ENCODE measurements around the gene NKAIN1.
"Not testable (repeated sequence)": the region's sequence is repeated elsewhere in the genome, so short reads cannot be mapped to it uniquely, and the experiment has no call there.

NKAIN1 gene

GRCh38 chr1:31148409-31148808 is 91.3 kb downstream of the NKAIN1 start:
- Histone ChIP-seq H3K9ac (ENCODE audit: low read length) (no peak overlapping the region), H3K36me3 (ENCODE audit: insufficient read depth, low read length) (no peaks in the 10 kb centered on the region), H3K9me3 (ENCODE audit: low read length) (no peaks in the 10 kb centered on the region), H3K4me3 (ENCODE audit: low read depth in 1 of 2, low read length in 2 of 2) (no peak overlapping the region), H3K27ac (ENCODE audit: low read depth, low read length) (no peak overlapping the region), H3K27me3 (ENCODE audit: control insufficient read depth in 1 of 2, insufficient read depth in 2 of 2, low read length in 2 of 2) (no peaks in the 10 kb centered on the region), H3K4me1 (ENCODE audit: insufficient read depth, low read length) (no peaks in the 10 kb centered on the region)

- Histone ChIP-seq H3K4me3 (ENCODE audit: low read depth in 1 of 2, low read length in 2 of 2) (no peak overlapping the region), H3K4me1 (ENCODE audit: insufficient read depth, low read length) (no peaks in the 10 kb centered on the region), H3K36me3 (ENCODE audit: insufficient read depth, low read length) (no peaks in the 10 kb centered on the region), H3K27ac (ENCODE audit: low read depth, low read length) (no peak overlapping the region), H3K27me3 (ENCODE audit: control insufficient read depth in 1 of 2, insufficient read depth in 2 of 2, low read length in 2 of 2) (no peaks in the 10 kb centered on the region), H3K9me3 (ENCODE audit: low read length) (no peaks in the 10 kb centered on the region), H3K9ac (ENCODE audit: low read length) (no peak overlapping the region)
Measured at GRCh38 chr1:31145648-31146047, 94.0 kb downstream of the NKAIN1 start.

- H3K4me1 ChIP-seq (ENCODE audit: insufficient read depth, low read length) = no peaks in the 10 kb centered on the region
- H3K36me3 ChIP-seq (ENCODE audit: insufficient read depth, low read length) = no peaks in the 10 kb centered on the region
- no peak overlapping the region for H3K27ac ChIP-seq (ENCODE audit: low read depth, low read length)
- no peak overlapping the region for H3K9ac ChIP-seq (ENCODE audit: low read length)
- no peaks in the 10 kb centered on the region for H3K9me3 ChIP-seq (ENCODE audit: low read length)
- no peak overlapping the region for H3K4me3 ChIP-seq (ENCODE audit: low read depth in 1 of 2, low read length in 2 of 2)
- H3K27me3 ChIP-seq (ENCODE audit: control insufficient read depth in 1 of 2, insufficient read depth in 2 of 2, low read length in 2 of 2) = no peaks in the 10 kb centered on the region
Measured at GRCh38 chr1:31144442-31144841, 95.2 kb downstream of the NKAIN1 start.

GRCh38 chr1:31143455-31143854 is 96.2 kb downstream of the NKAIN1 start:
- Histone ChIP-seq H3K4me3 (ENCODE audit: low read depth in 1 of 2, low read length in 2 of 2) (no peak overlapping the region), H3K27ac (ENCODE audit: low read depth, low read length) (no peak overlapping the region), H3K4me1 (ENCODE audit: insufficient read depth, low read length) (no peaks in the 10 kb centered on the region), H3K9me3 (ENCODE audit: low read length) (no peaks in the 10 kb centered on the region), H3K36me3 (ENCODE audit: insufficient read depth, low read length) (no peaks in the 10 kb centered on the region), H3K27me3 (ENCODE audit: control insufficient read depth in 1 of 2, insufficient read depth in 2 of 2, low read length in 2 of 2) (no peaks in the 10 kb centered on the region), H3K9ac (ENCODE audit: low read length) (no peak overlapping the region)

- no peak overlapping the region for H3K9ac ChIP-seq (ENCODE audit: low read length)
- no peaks in the 10 kb centered on the region for H3K4me1 ChIP-seq (ENCODE audit: insufficient read depth, low read length)
- no peaks in the 10 kb centered on the region for H3K9me3 ChIP-seq (ENCODE audit: low read length)
- no peaks in the 10 kb centered on the region for H3K27me3 ChIP-seq (ENCODE audit: control insufficient read depth in 1 of 2, insufficient read depth in 2 of 2, low read length in 2 of 2)
- H3K4me3 ChIP-seq (ENCODE audit: low read depth in 1 of 2, low read length in 2 of 2) = no peak overlapping the region
- H3K36me3 ChIP-seq (ENCODE audit: insufficient read depth, low read length) = no peaks in the 10 kb centered on the region
- H3K27ac ChIP-seq (ENCODE audit: low read depth, low read length) = no peak overlapping the region
Measured at GRCh38 chr1:31142406-31142805, 97.3 kb downstream of the NKAIN1 start.

- H3K36me3 ChIP-seq (ENCODE audit: insufficient read depth, low read length) = no peaks in the 10 kb centered on the region
- no peak overlapping the region for H3K9ac ChIP-seq (ENCODE audit: low read length)
- H3K9me3 ChIP-seq (ENCODE audit: low read length) = no peaks in the 10 kb centered on the region
- H3K4me1 ChIP-seq (ENCODE audit: insufficient read depth, low read length) = no peaks in the 10 kb centered on the region
- no peaks in the 10 kb centered on the region for H3K27me3 ChIP-seq (ENCODE audit: control insufficient read depth in 1 of 2, insufficient read depth in 2 of 2, low read length in 2 of 2)
- no peak overlapping the region for H3K27ac ChIP-seq (ENCODE audit: low read depth, low read length)
- no peak overlapping the region for H3K4me3 ChIP-seq (ENCODE audit: low read depth in 1 of 2, low read length in 2 of 2)
Measured at GRCh38 chr1:31140299-31140698, 99.4 kb downstream of the NKAIN1 start.

GRCh38 chr1:31138797-31139521 is 100.7 kb downstream of the NKAIN1 start:
- H3K4me1 ChIP-seq (ENCODE audit: insufficient read depth, low read length); H3K27me3 ChIP-seq (ENCODE audit: control insufficient read depth in 1 of 2, insufficient read depth in 2 of 2, low read length in 2 of 2); H3K9ac ChIP-seq (ENCODE audit: low read length); H3K36me3 ChIP-seq (ENCODE audit: insufficient read depth, low read length); H3K9me3 ChIP-seq (ENCODE audit: low read length); H3K27ac ChIP-seq (ENCODE audit: low read depth, low read length); H3K4me3 ChIP-seq (ENCODE audit: low read depth in 1 of 2, low read length in 2 of 2): not testable (repeated sequence)

- H3K9ac ChIP-seq (ENCODE audit: low read length); H3K4me3 ChIP-seq (ENCODE audit: low read depth in 1 of 2, low read length in 2 of 2); H3K27ac ChIP-seq (ENCODE audit: low read depth, low read length); H3K4me1 ChIP-seq (ENCODE audit: insufficient read depth, low read length); H3K27me3 ChIP-seq (ENCODE audit: control insufficient read depth in 1 of 2, insufficient read depth in 2 of 2, low read length in 2 of 2); H3K9me3 ChIP-seq (ENCODE audit: low read length); H3K36me3 ChIP-seq (ENCODE audit: insufficient read depth, low read length): not testable (repeated sequence)
Measured at GRCh38 chr1:31137873-31138272, 101.8 kb downstream of the NKAIN1 start.

- Histone ChIP-seq H3K27ac (ENCODE audit: low read depth, low read length) (no peak overlapping the region), H3K9ac (ENCODE audit: low read length) (no peak overlapping the region), H3K4me1 (ENCODE audit: insufficient read depth, low read length) (no peaks in the 10 kb centered on the region), H3K4me3 (ENCODE audit: low read depth in 1 of 2, low read length in 2 of 2) (no peak overlapping the region), H3K36me3 (ENCODE audit: insufficient read depth, low read length) (no peaks in the 10 kb centered on the region), H3K9me3 (ENCODE audit: low read length) (no peaks in the 10 kb centered on the region), H3K27me3 (ENCODE audit: control insufficient read depth in 1 of 2, insufficient read depth in 2 of 2, low read length in 2 of 2) (no peaks in the 10 kb centered on the region)
Measured at GRCh38 chr1:31135973-31136600, 103.6 kb downstream of the NKAIN1 start.

GRCh38 chr1:31133368-31133767 is 106.3 kb downstream of the NKAIN1 start:
- H3K9ac ChIP-seq (ENCODE audit: low read length) = no peak overlapping the region
- no peaks in the 10 kb centered on the region for H3K36me3 ChIP-seq (ENCODE audit: insufficient read depth, low read length)
- no peaks in the 10 kb centered on the region for H3K4me1 ChIP-seq (ENCODE audit: insufficient read depth, low read length)
- no peaks in the 10 kb centered on the region for H3K27me3 ChIP-seq (ENCODE audit: control insufficient read depth in 1 of 2, insufficient read depth in 2 of 2, low read length in 2 of 2)
- no peaks in the 10 kb centered on the region for H3K9me3 ChIP-seq (ENCODE audit: low read length)
- no peak overlapping the region for H3K4me3 ChIP-seq (ENCODE audit: low read depth in 1 of 2, low read length in 2 of 2)
- no peak overlapping the region for H3K27ac ChIP-seq (ENCODE audit: low read depth, low read length)
